IMR-90 (cell line): ENCODE measurements around the gene CREBBP. TPM values are rescaled to one million over a fixed set of nuclear protein-coding genes. Genes with fewer than 3 reads are reported as not detected.

Experiments
- ATAC-seq: fragments of 200-7000 bp; cut with Tn5 transposase; 2 replicates; pipeline ENCODE4 v1.9.1; 2020; ENCODE audit warnings: low read depth, mild to moderate bottlenecking, moderate library complexity
- BruUV-seq: library from RNA; stranded (reverse); fragments of 400-500 nt; replicated peaks from 2 replicates; lab custom pipeline; 2021; lab: Mats Ljungman, UMichigan
- CTCF ChIA-PET: fragments of 300-600 bp; formaldehyde crosslinking; extraction: SDS; loops from one replicate; lab custom pipeline; 2021; ENCODE audit warnings: antibody characterized with exemption; lab: Yijun Ruan, JAX
- POLR2A ChIA-PET: fragments of 300-600 bp; sonication (Branson Sonifier 250); formaldehyde crosslinking; loops from one replicate; lab custom pipeline; 2022; ENCODE audit warnings: antibody characterized with exemption; ENCODE audit not compliant: unreplicated experiment; lab: Charles Lee
- DNase-seq: peaks from one replicate; pipeline ENCODE4 v3.0.0; 2013
- H2AFZ ChIP-seq: replicated peaks from 2 replicates; pipeline ENCODE3; 2013; ENCODE audit warnings: low read length, mild to moderate bottlenecking; ENCODE audit not compliant: poor library complexity
- H2AK5ac ChIP-seq: 2 replicates; pipeline ENCODE4 v1.6.1; 2013; ENCODE audit warnings: low read depth, low read length, inconsistent platforms
- H2AK9ac ChIP-seq: replicated peaks from 2 replicates; pipeline ENCODE3; 2013; ENCODE audit warnings: mild to moderate bottlenecking, low read depth, low read length, moderate library complexity; ENCODE audit not compliant: poor library complexity
- H2BK120ac ChIP-seq: 2 replicates; pipeline ENCODE4 v1.6.1; 2013; ENCODE audit warnings: low read depth, low read length, inconsistent platforms
- H2BK15ac ChIP-seq: 3 replicates; pipeline ENCODE4 v1.6.1; 2013; ENCODE audit warnings: low read depth, low read length, inconsistent platforms
- H2BK20ac ChIP-seq: 2 replicates; pipeline ENCODE4 v1.6.1; 2013; ENCODE audit warnings: low read depth, mild to moderate bottlenecking, inconsistent platforms, low read length, moderate library complexity
- H2BK5ac ChIP-seq: 2 replicates; pipeline ENCODE4 v1.6.1; 2013; ENCODE audit warnings: mild to moderate bottlenecking, low read depth, low read length, inconsistent platforms; ENCODE audit not compliant: poor library complexity, severe bottlenecking
- H3K14ac ChIP-seq: replicated peaks from 2 replicates; pipeline ENCODE4 v1.6.1; 2013; ENCODE audit warnings: low read depth, low read length, inconsistent platforms
- H3K18ac ChIP-seq: 2 replicates; pipeline ENCODE4 v1.6.1; 2013; ENCODE audit warnings: low read depth, low read length, control low read depth
- H3K23ac ChIP-seq: 2 replicates; pipeline ENCODE4 v1.6.1; 2013; ENCODE audit warnings: low read depth, low read length, inconsistent platforms
- H3K27ac ChIP-seq: 2 replicates; pipeline ENCODE4 v1.5.1; 2013; ENCODE audit warnings: mild to moderate bottlenecking, control low read depth, low read length; ENCODE audit not compliant: insufficient read depth
- H3K27me3 ChIP-seq: 2 replicates; pipeline ENCODE4 v1.6.1; 2013; ENCODE audit warnings: low read length; ENCODE audit not compliant: control insufficient read depth, insufficient read depth
- H3K36me3 ChIP-seq: 2 replicates; pipeline ENCODE4 v1.6.1; 2013; ENCODE audit warnings: low read length, mixed read lengths; ENCODE audit not compliant: control insufficient read depth, insufficient read depth
- H3K4ac ChIP-seq: 2 replicates; pipeline ENCODE4 v1.6.1; 2013; ENCODE audit warnings: low read depth, low read length, inconsistent platforms
- H3K4me1 ChIP-seq: 2 replicates; pipeline ENCODE4 v1.6.1; 2013; ENCODE audit warnings: low read length, mixed read lengths; ENCODE audit not compliant: control insufficient read depth, insufficient read depth
- H3K4me2 ChIP-seq: 2 replicates; pipeline ENCODE4 v1.6.1; 2013; ENCODE audit warnings: low read depth, mild to moderate bottlenecking, control low read depth, low read length, moderate library complexity
- H3K4me3 ChIP-seq: 2 replicates; pipeline ENCODE4 v1.5.1; 2013; ENCODE audit warnings: low read depth, mild to moderate bottlenecking, control low read depth, low read length, moderate library complexity; ENCODE audit not compliant: insufficient read depth
- H3K56ac ChIP-seq: 2 replicates; pipeline ENCODE4 v1.6.1; 2013; ENCODE audit warnings: low read length, inconsistent platforms; ENCODE audit not compliant: insufficient read depth; ENCODE audit errors: extremely low read depth
- H3K79me1 ChIP-seq, 2 experiments: 2 replicates each; pipeline ENCODE4 v1.6.1; 2013; ENCODE audit warnings: low read length in 2 of 2, inconsistent platforms in 1 of 2, low read depth in 1 of 2
- H3K9ac ChIP-seq: 2 replicates; pipeline ENCODE4 v1.6.1; 2013; ENCODE audit warnings: low read depth, low read length, control low read depth
- H3K9me1 ChIP-seq: 2 replicates; pipeline ENCODE4 v1.6.1; 2013; ENCODE audit warnings: low read length, inconsistent platforms; ENCODE audit not compliant: insufficient read depth
- H3K9me3 ChIP-seq: 2 replicates; pipeline ENCODE4 v1.6.1; 2013; ENCODE audit warnings: low read length; ENCODE audit not compliant: control insufficient read depth, insufficient read depth
- H4K20me1 ChIP-seq: 2 replicates; pipeline ENCODE4 v1.6.1; 2013; ENCODE audit warnings: low read length, inconsistent platforms; ENCODE audit not compliant: insufficient read depth
- H4K5ac ChIP-seq: 2 replicates; pipeline ENCODE4 v1.6.1; 2013; ENCODE audit warnings: mild to moderate bottlenecking, low read depth, low read length, control low read depth
- H4K8ac ChIP-seq, 2 experiments: 2 replicates each; pipeline ENCODE4 v1.6.1; 2013; ENCODE audit warnings: low read depth in 2 of 2, low read length in 2 of 2, control low read depth in 1 of 2, inconsistent platforms in 1 of 2
- H4K91ac ChIP-seq: 2 replicates; pipeline ENCODE4 v1.6.1; 2013; ENCODE audit warnings: low read depth, low read length, inconsistent platforms; ENCODE audit not compliant: insufficient read depth
- CTCF ChIP-seq: conservative IDR thresholded peaks from 2 replicates; pipeline ENCODE4 v1.5.1; 2012; ENCODE audit warnings: mild to moderate bottlenecking, low read depth, low read length, improper control_type of control experiment
- ELK1 ChIP-seq: fragments of 150-350 bp; IDR thresholded peaks from 2 replicates; pipeline ENCODE4 v1.6.1; 2016; ENCODE audit warnings: low read depth, mild to moderate bottlenecking, low read length, moderate library complexity, borderline replicate concordance
- FOS ChIP-seq: fragments of 150-350 bp; IDR thresholded peaks from 2 replicates; pipeline ENCODE4 v1.6.1; 2016; ENCODE audit warnings: low read depth, low read length
- MAZ ChIP-seq: IDR thresholded peaks from 2 replicates; pipeline ENCODE4 v1.6.1; 2012; ENCODE audit warnings: low read depth, mild to moderate bottlenecking, low read length, improper control_type of control experiment, moderate library complexity, borderline replicate concordance
- POLR2A ChIP-seq: IDR thresholded peaks from 2 replicates; pipeline ENCODE4 v1.6.1; 2012; ENCODE audit warnings: mild to moderate bottlenecking, low read depth, low read length
- RAD21 ChIP-seq: IDR thresholded peaks from 2 replicates; pipeline ENCODE4 v1.6.1; 2012; ENCODE audit warnings: low read length, improper control_type of control experiment
- RCOR1 ChIP-seq: IDR thresholded peaks from 2 replicates; pipeline ENCODE4 v1.6.1; 2012; ENCODE audit warnings: mild to moderate bottlenecking, low read length, improper control_type of control experiment; ENCODE audit not compliant: insufficient replicate concordance
- RFX5 ChIP-seq: IDR thresholded peaks from 2 replicates; pipeline ENCODE4 v1.8.0; 2012; ENCODE audit warnings: low read depth, mild to moderate bottlenecking, low read length, moderate library complexity
- SMC3 ChIP-seq: fragments of 150-350 bp; IDR thresholded peaks from 2 replicates; pipeline ENCODE4 v1.6.1; 2016; ENCODE audit warnings: low read depth, mild to moderate bottlenecking, antibody characterized with exemption, low read length, moderate library complexity
- WGBS, 2 experiments: methylation state at CpG; one replicate each; pipeline versions ENCODE4 v1.1.5 to v1.1.7; 2013; ENCODE audit warnings: missing lambda C conversion rate in 2 of 2; ENCODE audit not compliant: insufficient read length in 1 of 2; ENCODE audit errors: extremely low coverage in 2 of 2; 5-methylcytosine and 5-hydroxymethylcytosine counted together
- dilution Hi-C: fragments of 300-500 bp; cut with HindIII; formaldehyde crosslinking; loops from one replicate; pipeline ENCODE4 v1.14.3; 2018; ENCODE audit warnings: low sequenced_read_pairs; ENCODE audit not compliant: unreplicated experiment
- in situ Hi-C: fragments of 300-500 bp; cut with MboI; formaldehyde crosslinking; loops from 3 replicates; pipeline ENCODE4 v1.14.3; 2019; ENCODE audit warnings: low sequenced_read_pairs, inconsistent platforms, mixed read lengths
- intact Hi-C: fragments of 100-400 bp; cut with micrococcal nuclease; formaldehyde crosslinking; loops from 2 replicates; pipeline ENCODE4 v1.10.0; 2022
- polyA plus RNA-seq, 3 experiments: library from polyadenylated mRNA; depleted of rRNA; stranded (reverse); fragments of >200 nt; gene quantifications; 2 replicates each; pipeline ENCODE4 v1.2.3, GENCODE V29; 2012; ENCODE audit warnings: low replicate concordance in 1 of 3
- total RNA-seq: library from RNA; depleted of rRNA; stranded (reverse); fragments of >200 nt; gene quantifications from 2 replicates; pipeline ENCODE4 v1.2.3, GENCODE V29; 2012
- TF ChIP-seq, protein P1 (sequence below): fragments of 150-350 bp; IDR thresholded peaks from 2 replicates; pipeline ENCODE4 v1.6.1; 2017; ENCODE audit warnings: mild to moderate bottlenecking, antibody characterized with exemption, low read length, low read depth

CREBBP gene
- total and polyA plus RNA-seq, 2 of the 4 experiments (the other 2 are of a cell fraction) = 7.3 to 12.5 TPM

GRCh38 chr16:3770530-3770929 is 110.0 kb downstream of the CREBBP start:
- ChIA-PET POLR2A (no interaction called here), CTCF (no interaction called here)
- Histone ChIP-seq H2BK5ac (no peak overlapping the region), H2BK15ac (no peak overlapping the region), H3K9ac (no peak overlapping the region), H4K91ac (no peak overlapping the region), H3K27ac (no peak overlapping the region), H3K9me3 (no peaks in the 10 kb centered on the region), H2AFZ (no peak overlapping the region), H2AK9ac (no peak overlapping the region), H2BK120ac (no peak overlapping the region), H3K56ac (no peak overlapping the region), H3K4me2 (no peak overlapping the region), H3K4me3 (no peak overlapping the region), H2BK20ac (no peak overlapping the region), H3K79me1 (peaks cover 26 to 72% of the 10 kb centered on the region in 2 experiments; a peak in 3 of 4 replicates), H4K20me1 (peaks cover 44% of the 10 kb centered on the region), H3K23ac (no peak overlapping the region), H3K4ac (no peak overlapping the region), H3K27me3 (no peaks in the 10 kb centered on the region), H4K8ac (no peak overlapping the region), H3K36me3 (peaks cover 62% of the 10 kb centered on the region), H3K18ac (no peak overlapping the region), H2AK5ac (0 out of 2 replicates have a peak overlapping the region, but pooled peaks have one; percentile 23), H3K14ac (no peak overlapping the region), H3K4me1 (peaks cover 5% of the 10 kb centered on the region), H4K5ac (no peak overlapping the region), H3K9me1 (peaks cover 20% of the 10 kb centered on the region)
- DNase-seq (no peak), ATAC-seq (no peak)
- dilution Hi-C loops (no loop called here), intact Hi-C loops (loop anchor here (5.0 kb wide), 1 partner anchor 107 kb away; no protein-coding TSS in a partner anchor), in situ Hi-C loops (no loop called here)
- no TSS peak for BruUV-seq
- 93% methylated on average over 6 of the region's 13 CpGs; no CpG with 5 or more reads in 1 of the 2 experiments for WGBS, 2 experiments
- no peak for TF ChIP-seq MAZ
- TF ChIP-seq, protein P1, sequence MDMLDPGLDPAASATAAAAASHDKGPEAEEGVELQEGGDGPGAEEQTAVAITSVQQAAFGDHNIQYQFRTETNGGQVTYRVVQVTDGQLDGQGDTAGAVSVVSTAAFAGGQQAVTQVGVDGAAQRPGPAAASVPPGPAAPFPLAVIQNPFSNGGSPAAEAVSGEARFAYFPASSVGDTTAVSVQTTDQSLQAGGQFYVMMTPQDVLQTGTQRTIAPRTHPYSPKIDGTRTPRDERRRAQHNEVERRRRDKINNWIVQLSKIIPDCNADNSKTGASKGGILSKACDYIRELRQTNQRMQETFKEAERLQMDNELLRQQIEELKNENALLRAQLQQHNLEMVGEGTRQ = no peak
- no peak for TF ChIP-seq POLR2A
- no peak for TF ChIP-seq RAD21
- no peak for TF ChIP-seq RFX5
- no peak for TF ChIP-seq CTCF
- no peak for TF ChIP-seq RCOR1
- TF ChIP-seq SMC3 = no peak
- TF ChIP-seq FOS = no peak
- TF ChIP-seq ELK1 = no peak
